AG08395 (cell line): ENCODE data around the gene LYRM7.
A peak's percentile ranks its signal among the peaks of the same experiment; 100 is the strongest.
"Not testable (repeated sequence)": the region's sequence is repeated elsewhere in the genome, so short reads cannot be mapped to it uniquely, and the experiment has no call there.

Source experiments
- DNase-seq: peaks from one replicate; pipeline ENCODE4 v3.0.0; 2012; ENCODE audit warnings: mixed read lengths, low spot score

Gene LYRM7

GRCh38 chr5:131221008-131221703, 50.4 kb downstream of the LYRM7 start:
- no peak for DNase-seq

GRCh38 chr5:131221888-131222287, 51.1 kb downstream of the LYRM7 start:
- DNase-seq: peak; percentile 29

- no peak for DNase-seq
Measured at GRCh38 chr5:131222731-131223130, 52.0 kb downstream of the LYRM7 start.

- no peak for DNase-seq
Measured at GRCh38 chr5:131223751-131224386, 53.1 kb downstream of the LYRM7 start.

GRCh38 chr5:131224387-131225201, 53.9 kb downstream of the LYRM7 start:
- DNase-seq: no peak

GRCh38 chr5:131225282-131225974, 54.7 kb downstream of the LYRM7 start:
- DNase-seq: no peak

- DNase-seq: no peak
Measured at GRCh38 chr5:131226899-131227298, 56.2 kb downstream of the LYRM7 start.

GRCh38 chr5:131228646-131229045, 57.9 kb downstream of the LYRM7 start:
- DNase-seq: no peak

GRCh38 chr5:131229623-131230022, 58.9 kb downstream of the LYRM7 start:
- no peak for DNase-seq

GRCh38 chr5:131230406-131230805, 59.7 kb downstream of the LYRM7 start:
- no peak for DNase-seq

- no peak for DNase-seq
Measured at GRCh38 chr5:131239686-131240085, 68.9 kb downstream of the LYRM7 start.

GRCh38 chr5:131242728-131243255, 72.0 kb downstream of the LYRM7 start:
- DNase-seq: peak; percentile 69

GRCh38 chr5:131245312-131245711, 74.6 kb downstream of the LYRM7 start:
- DNase-seq: no peak

- no peak for DNase-seq
Measured at GRCh38 chr5:131245948-131246347, 75.2 kb downstream of the LYRM7 start.

GRCh38 chr5:131246504-131246903, 75.8 kb downstream of the LYRM7 start:
- no peak for DNase-seq

GRCh38 chr5:131250751-131251475, 80.2 kb downstream of the LYRM7 start:
- no peak for DNase-seq

- no peak for DNase-seq
Measured at GRCh38 chr5:131252824-131253171, 82.1 kb downstream of the LYRM7 start.

GRCh38 chr5:131254025-131254424, 83.3 kb downstream of the LYRM7 start:
- not testable (repeated sequence) for DNase-seq

GRCh38 chr5:131254741-131255140, 84.0 kb downstream of the LYRM7 start:
- no peak for DNase-seq
